HEK293 (cell line): Measurements from ENCODE around the gene PNMA6F.

Experiments used
- AEBP2 ChIP-seq: fragments of 450-650 bp; formaldehyde crosslinking; IDR thresholded peaks from 2 replicates; pipeline ENCODE4 v1.5.1; 2016; ENCODE audit warnings: missing biosample characterization, missing genetic modification characterization, borderline replicate concordance
- CTCF ChIP-seq: fragments of 450-650 bp; formaldehyde crosslinking; IDR thresholded peaks from 2 replicates; pipeline ENCODE4 v1.5.1; 2016; ENCODE audit warnings: missing biosample characterization, missing genetic modification characterization
- KLF10 ChIP-seq: fragments of 450-650 bp; IDR thresholded peaks from 2 replicates; pipeline ENCODE4 v1.5.1; 2018; ENCODE audit warnings: missing biosample characterization, mild to moderate bottlenecking, missing genetic modification characterization
- REPIN1 ChIP-seq: fragments of 450-650 bp; formaldehyde crosslinking; IDR thresholded peaks from 2 replicates; pipeline ENCODE4 v1.5.1; 2017; ENCODE audit warnings: missing biosample characterization, missing genetic modification characterization, low read depth
- ZNF146 ChIP-seq: fragments of 450-650 bp; formaldehyde crosslinking; IDR thresholded peaks from 2 replicates; pipeline ENCODE4 v1.5.1; 2016; ENCODE audit warnings: missing biosample characterization, missing genetic modification characterization
- ZNF585B ChIP-seq: fragments of 450-650 bp; formaldehyde crosslinking; IDR thresholded peaks from 2 replicates; pipeline ENCODE4 v1.5.1; 2016; ENCODE audit warnings: missing biosample characterization, missing genetic modification characterization
- ZNF629 ChIP-seq: fragments of 450-650 bp; formaldehyde crosslinking; IDR thresholded peaks from 2 replicates; pipeline ENCODE4 v1.5.1; 2017; ENCODE audit warnings: missing biosample characterization, missing genetic modification characterization
- ZNF792 ChIP-seq: fragments of 450-650 bp; formaldehyde crosslinking; IDR thresholded peaks from 2 replicates; pipeline ENCODE4 v1.5.1; 2016; ENCODE audit warnings: missing biosample characterization, missing genetic modification characterization

DNA sequence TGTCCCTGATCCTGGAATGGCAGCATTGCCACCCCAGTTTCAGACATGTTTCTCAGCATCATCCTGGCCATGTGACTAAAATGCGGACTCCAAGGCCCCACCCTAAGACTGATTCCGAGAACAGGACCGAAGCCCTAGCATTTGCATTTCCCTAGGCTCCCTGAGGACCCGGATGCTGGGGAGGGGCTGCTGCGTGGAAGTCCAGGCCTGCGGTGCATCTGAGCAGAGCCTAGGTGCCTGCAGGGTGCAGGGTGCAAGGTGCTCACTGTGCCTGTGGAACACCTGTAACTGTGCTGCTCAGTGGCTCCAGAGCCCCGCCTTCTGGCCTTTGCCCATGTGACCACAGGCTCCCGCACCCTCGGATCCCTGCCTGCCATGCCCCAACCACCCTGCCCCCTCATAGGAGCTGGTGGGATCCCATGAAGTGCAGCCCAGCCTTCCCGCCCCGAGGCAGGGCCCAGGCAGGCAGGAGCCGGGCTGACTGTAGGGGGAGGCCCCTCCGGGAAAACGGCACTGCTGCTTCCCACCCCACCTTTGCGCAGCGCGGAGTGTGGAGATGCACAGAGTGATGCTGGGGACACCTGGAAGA is 14.9 kb downstream of the PNMA6F start:
- TF ChIP-seq KLF10: no peak
- TF ChIP-seq REPIN1: no peak
- TF ChIP-seq ZNF585B (tag by site-specific recombination): no peak
- TF ChIP-seq CTCF (tag by site-specific recombination): no peak
- no peak for TF ChIP-seq ZNF629
- TF ChIP-seq AEBP2: no peak
- no peak for TF ChIP-seq ZNF792 (tag by site-specific recombination)
- no peak for TF ChIP-seq ZNF146 (tag by site-specific recombination)
